AG08395 (cell line): Measurements from ENCODE around the gene SS18L1.

Experiments
- DNase-seq: peaks from one replicate; pipeline ENCODE4 v3.0.0; 2012; ENCODE audit warnings: mixed read lengths, low spot score

Gene SS18L1

DNA sequence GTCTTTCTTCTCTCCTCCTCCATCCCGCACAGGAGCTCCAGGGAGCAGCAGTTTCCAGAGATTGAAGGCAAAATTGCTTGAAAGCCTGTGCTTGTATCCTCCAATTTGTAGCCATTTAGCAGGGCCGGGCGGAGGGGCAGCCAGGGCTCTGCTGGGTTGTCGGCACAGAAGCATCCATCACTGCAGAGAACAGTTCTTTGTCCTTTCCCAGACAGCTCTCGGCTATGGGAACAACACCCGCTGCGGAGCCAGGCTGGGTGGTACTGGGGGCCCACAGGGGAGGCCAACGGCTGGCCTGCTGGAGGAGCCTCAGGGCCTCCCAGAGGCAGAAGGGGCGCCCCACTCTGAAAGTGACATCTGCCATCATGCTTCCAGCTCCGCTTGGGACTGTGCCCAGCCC is 68.7 kb downstream of the SS18L1 start:
- no peak for DNase-seq

DNA sequence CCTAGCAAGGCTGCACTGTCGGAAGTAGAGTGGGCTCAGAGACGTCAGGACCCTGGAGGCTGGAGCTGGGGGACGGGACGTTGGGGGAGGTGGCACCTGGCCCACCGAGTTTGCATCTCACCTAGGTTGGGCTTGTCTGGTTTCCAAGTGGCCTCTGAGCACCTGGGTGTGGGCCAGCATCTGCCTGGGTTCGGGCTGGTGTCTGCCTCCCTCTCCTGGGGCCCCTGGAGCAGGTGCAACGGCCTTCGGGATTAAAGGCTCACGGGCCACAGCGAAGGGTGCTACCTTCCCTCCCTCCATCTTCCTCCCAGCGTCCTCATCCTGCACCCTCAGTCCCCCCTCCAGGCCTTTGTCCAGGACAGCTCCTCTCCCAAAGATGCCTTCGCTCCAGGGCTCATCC is 70.5 kb downstream of the SS18L1 start:
- no peak for DNase-seq

DNA sequence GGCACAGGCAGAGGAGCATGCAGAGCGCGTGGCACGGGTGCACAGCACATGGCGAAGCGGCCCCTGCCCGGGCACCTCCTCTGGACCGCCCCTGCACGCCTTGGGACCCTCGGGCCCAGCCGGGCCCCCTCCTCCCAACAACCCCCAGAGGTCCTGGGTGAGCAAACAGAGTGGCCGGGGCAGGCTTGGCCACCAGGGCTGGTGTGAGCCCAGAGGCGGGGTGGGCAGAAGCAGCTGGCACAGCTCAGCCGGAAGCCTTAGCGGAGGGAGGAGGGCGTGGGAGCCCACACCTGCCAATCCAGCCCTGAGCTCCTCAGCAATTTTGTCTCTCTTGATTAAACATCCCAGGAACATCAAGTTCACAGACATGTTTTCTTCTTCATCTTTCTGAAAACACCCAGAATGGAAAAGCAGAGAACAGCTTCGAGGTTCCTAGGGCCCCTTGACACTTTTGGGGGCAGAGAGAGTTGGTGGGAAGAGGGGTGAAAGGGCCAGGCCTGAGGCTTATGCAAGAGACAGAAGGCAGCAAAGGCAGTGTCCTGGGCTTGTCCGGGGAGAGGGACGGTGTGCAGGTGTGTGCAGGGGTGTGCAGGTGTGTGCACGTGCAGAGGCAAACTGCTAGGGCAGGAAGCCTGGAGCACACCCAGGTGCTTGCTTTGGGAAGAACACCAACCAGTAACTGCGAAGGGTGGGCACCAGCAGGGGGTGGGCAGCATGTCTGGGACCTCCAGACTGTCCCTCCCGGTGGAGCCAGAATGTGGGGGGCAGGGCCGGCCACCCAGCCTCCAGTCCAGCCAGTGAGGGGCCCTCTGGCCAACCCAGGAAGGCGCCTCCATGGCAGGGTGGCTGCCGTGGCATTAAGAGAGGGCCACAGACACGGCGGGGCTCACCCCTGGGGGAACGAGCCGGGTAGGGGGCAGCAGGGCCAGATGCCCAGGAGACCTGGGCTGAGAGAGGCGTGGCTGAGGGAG is 71.7 kb downstream of the SS18L1 start:
- DNase-seq: no peak

DNA sequence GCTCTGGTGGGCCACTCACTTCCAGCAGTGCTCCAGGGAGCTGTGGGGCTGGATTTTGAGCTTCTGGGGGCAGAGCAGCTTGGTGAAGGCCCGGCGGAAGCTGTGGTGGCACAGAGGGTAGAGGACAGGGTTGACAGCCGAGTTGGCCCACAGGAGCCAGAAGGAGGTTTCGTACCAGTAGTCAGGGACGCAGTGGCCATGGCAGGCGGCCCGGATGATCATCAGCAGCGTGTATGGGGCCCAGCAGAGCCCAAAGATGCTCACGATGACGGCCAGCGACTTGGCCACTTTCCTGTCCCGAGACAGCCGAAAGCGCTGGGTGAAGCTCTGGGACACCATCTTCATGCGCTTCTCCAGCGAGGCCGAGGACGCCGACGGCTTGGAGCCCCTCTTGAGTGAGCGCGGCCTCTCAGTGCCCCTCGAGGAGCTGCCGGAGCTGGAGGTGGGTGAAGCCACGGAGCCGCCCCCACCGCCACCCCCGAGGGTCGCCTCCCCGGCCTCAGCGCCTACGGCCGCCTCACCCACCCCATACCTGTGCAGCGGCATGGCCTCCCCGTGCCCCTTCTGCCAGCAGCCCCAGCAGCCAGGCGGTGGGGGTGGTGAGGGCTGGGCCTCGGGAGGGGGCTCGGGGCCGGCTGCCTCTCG is 72.5 kb downstream of the SS18L1 start:
- DNase-seq: no peak

DNA sequence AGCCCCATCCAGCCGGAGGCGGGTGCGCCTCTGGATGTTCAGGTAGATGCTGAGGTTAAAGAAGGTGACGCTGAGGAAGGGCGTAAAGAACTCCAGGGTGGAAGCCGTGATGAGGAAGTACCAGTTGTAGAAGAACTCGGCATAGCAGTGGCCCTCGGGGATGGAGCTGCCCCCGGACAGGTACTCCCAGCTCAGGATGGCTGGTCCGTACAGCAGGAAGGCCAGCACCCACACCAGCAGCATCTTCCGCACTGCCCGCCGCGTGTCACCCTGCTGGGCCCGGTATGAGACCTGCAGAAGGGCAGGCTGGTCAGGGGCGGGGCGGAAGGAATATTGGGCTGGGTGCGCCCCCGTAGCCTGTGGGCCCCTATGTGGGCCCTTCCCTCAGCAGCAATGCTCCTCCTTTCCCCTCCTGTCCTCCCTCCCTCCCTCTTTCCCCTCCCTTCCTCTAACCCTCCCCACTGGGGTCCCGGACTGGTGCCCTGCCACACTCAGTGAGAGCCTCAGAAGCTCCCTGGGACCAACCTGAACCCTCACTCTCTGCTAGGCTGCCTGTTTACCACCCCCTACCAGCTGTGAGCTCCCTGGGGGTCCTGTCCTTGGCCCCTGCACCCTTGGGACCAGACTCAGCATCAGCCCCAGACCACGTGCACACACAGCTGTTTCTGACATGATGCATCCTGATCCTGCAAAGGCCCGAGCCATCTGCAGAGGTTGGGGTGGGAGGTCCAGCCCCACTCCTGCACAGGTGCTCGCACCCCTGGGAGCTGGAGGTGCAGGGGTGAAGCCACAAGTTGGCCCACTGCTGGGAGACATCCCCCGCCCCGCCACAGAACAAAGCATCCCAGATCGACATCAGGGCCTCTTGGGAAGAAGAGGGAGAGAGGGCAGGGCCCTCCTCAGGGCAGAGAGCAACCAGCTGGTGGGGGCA is 73.3 kb downstream of the SS18L1 start:
- no peak for DNase-seq

DNA sequence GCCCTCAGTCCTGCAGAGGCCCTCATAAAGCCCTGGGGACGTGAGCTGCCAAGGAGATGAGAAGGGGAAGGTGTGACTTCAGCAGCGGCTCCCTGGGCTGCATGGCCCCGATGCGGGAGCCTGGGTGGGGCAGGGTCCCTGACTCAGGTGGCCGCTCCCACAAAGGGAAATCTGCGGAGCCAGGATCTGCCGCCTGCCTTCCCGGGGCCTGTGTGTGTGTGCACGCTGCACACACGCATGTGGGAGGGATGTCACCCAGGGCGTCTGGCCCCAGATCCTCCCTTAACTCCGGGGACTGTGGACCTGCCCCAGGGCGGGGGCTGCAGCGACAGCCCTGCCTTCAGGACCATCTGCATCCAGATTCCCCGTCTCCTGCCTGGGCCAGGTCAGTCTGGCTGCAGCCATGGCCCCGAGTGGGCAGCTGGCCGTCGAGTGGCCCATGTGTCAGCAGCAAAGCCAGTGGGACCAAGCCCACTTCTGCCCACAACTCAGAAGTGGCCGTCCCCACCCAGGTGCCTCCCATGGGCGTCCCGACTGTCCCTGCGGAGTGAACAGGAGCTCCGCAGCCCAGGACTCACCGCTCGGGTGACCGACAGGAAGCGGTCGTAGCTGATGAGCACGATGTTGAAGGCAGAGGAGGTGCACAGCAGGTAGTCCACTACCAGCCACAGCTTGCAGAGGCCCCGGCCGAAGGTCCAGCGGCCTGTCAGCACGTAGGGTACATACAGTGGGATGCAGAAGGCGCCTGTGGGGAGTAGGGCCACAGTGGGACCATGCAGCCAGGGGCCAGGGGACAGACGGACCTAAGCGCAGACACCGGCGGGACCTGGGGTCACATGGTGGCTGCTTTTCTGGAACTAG is 74.6 kb downstream of the SS18L1 start:
- DNase-seq: no peak

DNA sequence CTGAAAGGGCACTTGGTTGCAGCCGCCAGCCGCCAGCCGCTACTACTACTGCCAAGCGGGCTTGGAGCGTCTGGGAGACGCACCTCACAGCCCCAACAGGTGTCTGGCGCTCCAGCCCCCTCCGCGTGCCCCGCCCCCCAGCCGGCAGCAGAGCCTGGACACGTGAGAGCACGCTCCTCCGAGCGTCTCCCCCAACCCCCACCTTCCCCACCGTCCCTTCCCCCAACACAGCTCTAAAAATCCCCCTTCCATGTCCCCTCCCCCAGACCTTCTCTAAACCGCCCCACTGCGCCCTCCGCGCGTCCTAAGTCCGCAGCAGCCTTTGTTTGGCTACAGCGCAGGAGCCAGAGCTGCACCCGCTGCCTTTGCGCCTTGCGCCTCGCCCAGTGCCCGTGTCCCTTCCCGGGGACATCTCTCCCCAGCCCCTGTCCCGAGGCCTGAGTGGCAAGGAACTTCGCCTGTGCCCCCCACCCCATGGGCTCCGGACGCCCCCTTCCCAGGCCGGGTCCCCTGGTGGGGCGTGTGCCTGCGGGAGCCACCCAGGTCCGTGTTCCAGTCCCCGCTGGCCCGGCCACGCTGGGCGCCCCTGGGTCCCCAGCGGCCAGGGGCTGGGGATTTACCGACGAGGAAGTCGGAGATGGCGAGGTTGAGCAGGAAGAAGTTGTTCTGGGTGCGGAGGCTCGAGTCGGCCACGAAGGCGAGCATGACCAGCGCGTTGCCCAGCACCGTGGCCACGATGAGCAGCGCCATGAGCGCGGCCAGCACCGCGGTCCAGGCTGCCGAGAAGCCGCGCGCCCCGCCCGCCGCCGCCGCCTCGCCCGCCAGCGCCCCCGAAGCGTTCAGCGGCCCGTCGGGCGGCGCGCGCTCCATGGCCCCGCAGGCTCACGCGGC is 75.8 kb downstream of the SS18L1 start:
- DNase-seq: no peak

DNA sequence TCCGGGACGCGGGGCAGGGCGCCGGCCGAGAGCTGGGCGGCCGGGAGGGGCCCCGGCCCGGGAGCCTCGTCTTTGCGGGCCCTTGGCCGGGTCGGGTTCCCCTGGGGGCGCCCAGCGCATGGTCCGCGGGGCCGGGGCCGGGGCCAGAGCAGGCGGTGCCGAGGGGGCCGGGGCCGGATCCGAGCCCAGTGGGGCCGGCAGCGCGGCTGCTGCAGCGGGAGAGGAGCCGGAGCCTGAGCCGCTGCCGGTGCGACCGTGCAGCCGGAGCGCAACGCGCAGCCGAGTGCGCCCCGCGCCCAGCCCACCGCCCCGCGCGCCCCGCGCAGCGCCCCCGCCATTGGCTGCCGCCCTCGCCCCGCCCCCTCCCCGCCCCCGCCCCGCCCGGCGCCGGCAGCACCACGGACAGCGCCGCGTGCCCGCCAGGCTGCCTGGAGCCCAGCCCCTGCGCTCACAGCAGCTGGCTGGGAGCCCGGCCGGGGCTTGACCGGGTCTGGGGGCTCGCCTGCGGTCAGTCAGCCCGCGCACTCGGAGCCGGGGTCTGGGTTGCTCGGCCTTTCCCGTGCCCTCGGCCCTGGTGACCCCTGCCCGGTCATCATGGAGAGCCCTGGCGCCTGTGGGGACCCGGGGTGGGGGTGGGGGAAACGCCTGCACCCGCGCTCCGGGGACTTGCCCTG is 76.6 kb downstream of the SS18L1 start, which contains the start of gene HRH3:
HRH3 (minus strand) TSS at position 287 of the 674 bp plus-strand sequence. CDS start 308 bp downstream, outside the sequence.
- DNase-seq: peak; percentile 69

DNA sequence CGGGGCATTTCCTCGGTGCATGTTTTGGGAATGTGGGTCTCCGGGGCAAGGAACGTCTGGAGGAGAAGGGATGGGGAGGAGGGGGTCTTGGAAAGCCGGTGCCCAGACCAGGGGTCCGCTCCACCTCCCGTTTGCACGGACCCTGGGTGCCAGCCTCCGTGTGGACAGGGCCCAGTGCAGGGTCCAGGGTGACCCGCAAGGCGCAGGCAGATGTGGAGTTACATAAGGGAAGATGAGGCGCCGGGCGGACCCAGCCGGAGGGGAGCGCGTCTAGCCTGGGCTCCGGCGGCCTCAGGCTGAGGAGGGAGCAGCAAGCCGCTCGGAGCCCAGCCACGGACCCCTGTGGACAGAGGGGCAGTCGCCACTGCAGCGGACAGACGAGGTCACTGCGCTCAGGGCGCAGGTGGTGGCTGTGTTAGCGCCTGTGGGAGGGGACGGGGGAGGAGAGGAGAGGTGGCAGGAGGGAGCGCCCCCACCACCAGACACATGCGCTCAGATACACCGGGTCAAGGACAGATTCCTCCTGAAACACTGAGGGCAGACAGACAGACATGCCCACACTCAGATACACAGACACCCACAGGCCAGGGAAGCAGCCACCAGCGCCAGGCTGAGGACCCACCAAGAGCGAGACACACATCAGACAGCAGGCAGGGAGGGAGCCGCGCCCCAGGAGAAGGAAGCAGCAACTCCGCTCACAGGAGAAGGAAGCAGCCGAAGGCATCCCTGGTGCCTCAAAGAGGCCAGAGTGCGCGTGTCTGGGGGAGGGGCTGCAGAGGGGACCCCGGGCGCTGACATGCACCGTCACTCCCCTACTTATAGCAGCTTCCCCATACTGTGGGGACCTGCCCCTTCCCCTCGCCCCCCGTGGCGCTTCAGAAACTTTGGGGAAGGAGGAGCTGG is 77.3 kb downstream of the SS18L1 start:
- DNase-seq: no peak

DNA sequence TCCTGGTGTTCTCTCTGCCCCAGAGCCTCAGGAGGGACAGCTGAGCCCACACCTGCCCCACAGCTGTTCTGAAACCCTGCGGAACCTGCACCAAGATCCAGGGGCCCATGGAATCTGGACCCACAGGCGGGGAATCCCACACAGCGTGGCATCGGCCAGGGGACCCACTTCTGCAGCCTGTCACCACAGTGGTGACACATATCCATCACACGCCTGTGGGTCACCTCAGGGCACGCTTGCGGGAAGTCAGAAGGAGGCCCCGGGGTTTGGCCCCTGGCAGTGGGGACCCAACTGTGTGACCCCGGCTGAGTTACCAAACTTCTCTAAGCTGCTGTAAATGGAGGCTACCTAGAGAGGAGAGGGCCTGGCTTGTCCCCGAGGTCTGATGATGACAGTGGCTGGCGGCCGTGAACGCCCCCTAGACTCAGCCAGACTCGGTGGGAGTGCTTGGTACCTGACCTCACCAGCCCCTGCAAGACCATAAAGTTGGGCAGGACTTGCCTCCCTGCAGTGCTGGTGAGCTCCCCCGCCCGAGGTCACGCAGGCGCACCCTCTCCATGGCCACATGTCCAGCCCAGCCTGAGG is 78.8 kb downstream of the SS18L1 start:
- DNase-seq: no peak

DNA sequence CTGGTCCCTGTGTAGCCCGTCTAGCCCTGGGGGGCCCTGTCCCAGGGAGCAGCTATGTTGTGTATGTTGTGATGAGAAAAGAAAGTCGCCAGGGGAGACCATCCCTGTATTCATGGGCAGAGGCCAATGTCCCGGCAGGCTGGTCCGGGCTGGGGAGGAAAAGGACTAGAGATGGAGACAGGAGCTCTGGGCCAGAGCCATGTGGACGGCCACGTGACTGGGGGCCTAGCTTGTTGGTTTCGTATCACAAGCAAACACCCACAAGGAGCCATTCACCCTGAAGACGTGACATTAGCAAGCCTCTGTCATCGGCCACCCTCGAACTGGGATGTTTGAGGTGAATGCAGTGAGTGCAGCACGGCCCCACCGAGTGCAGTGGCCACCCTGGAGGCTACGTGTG is 79.4 kb downstream of the SS18L1 start:
- no peak for DNase-seq

DNA sequence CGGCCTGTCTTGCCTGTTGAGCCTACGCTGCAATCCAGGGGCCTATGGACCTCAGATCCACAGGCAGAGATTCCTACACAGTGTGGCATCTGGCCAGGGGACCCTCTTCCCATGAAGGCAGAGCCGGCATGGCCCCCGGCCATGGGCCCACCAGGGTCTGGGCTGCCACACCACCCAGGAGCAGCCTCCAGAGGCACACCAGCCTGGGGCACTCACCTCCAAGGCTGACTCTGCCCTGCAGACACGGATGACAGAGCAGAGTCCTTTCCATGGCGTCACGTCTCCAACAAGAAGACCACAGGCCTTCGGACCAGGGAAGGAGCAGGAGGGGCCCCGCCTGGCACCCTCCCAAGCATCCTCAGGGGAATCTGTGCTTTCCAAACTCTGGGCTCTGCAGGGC is 80.0 kb downstream of the SS18L1 start:
- DNase-seq: no peak

DNA sequence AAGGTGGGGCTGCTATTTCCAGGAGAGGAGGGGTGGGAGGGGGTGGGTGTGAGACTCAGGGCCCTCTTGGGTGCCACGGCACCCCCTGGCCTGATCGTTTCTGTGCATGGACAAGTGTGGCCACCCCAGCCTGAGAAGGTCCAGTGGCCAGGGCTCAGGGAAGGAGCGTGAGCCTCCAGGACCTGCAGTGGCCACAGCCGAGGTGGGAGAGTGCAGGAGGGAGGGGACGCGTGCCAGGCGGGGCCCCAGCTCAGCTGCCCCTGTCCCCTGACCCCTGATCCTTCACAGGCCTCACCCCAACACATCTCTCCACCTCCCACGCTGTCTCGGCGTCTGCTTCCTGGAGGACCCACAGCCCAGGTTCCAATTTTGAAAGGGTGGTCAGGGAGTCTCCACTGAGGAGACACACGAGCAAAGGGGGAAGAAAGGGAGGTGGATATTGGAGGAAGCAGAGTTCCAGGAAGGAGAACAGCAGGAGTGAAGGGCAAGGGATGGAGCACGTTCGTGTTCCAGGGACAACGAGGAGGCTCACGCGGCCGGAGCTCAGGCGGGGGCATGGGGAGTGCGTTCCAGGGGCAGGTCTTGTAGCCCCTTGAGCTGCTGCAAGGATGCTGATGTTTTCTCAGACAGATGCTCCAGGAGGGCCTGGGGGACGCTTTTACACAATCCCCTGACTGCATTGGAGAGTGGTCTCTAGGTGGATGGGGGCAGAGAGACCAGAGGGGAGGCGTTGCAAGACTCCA is 80.7 kb downstream of the SS18L1 start:
- no peak for DNase-seq

DNA sequence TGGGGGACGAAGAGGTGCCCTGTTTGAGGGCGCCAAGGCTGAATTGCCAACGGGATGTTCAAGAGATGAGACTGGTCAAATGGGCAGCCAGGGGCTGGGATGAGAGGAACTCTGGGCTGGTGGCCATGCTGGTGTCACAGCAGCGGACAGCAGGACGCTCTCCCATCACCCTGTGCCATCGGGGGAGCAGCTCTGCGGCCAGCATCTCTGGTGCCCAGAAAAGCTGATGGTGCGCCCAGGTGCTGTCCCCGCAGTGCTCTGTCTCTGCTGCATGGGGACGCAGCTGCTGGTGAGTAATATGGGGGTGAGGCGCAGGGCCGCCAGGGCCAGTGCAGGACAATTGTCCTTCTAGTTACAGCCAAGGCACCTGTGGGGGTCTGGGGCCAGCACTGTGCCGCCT is 81.5 kb downstream of the SS18L1 start:
- no peak for DNase-seq

DNA sequence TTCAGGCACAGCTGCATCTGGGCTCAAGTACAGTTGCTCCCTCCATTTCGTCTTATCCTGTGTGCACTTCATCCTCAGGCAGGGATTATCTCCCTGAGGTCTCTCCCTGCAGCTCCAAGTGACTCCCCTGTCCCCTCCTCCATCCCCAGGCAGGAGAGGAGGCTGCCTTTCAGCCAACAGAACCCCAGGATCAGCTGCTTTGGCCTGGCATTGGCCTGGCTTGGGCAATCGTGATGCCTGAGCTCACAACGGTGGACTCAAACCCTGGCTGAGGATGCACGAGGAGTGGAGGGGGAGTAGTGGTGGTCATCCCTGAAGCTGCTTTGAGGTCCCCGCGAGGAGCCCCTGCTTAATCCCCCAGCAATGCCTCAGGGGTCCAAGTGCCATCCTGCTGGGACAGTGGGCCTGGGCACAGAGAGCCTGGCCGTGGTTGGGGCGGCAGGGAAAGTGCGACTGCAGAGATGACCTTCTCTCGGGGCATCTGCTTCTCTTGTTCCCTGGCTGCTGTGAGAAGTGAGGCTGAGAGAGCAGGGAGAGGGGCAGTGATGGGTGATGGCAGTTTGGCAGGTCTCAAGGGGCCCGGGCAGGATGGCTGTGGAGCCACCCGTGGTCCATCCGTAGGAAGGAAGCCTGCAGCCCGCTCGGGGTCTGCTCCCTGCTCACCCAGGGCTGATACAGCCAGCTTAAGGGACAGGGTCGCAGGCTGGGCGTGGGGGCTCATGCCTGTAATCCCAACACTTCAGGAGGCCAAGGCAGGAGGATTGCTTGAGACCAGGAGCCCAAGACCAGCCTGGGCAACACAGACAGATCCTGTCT is 82.5 kb downstream of the SS18L1 start:
- DNase-seq: no peak
